ENCODE data around the gene KRTAP5-6. TPM values are rescaled to one million over a fixed set of nuclear protein-coding genes. Genes with fewer than 3 reads are reported as not detected.
"Not testable (repeated sequence)": the region's sequence is repeated elsewhere in the genome, so short reads cannot be mapped to it uniquely, and the experiment has no call there.

The KRTAP5-6 gene
- total and polyA plus RNA-seq, 3 experiments from 2014 or later = not detected

DNA sequence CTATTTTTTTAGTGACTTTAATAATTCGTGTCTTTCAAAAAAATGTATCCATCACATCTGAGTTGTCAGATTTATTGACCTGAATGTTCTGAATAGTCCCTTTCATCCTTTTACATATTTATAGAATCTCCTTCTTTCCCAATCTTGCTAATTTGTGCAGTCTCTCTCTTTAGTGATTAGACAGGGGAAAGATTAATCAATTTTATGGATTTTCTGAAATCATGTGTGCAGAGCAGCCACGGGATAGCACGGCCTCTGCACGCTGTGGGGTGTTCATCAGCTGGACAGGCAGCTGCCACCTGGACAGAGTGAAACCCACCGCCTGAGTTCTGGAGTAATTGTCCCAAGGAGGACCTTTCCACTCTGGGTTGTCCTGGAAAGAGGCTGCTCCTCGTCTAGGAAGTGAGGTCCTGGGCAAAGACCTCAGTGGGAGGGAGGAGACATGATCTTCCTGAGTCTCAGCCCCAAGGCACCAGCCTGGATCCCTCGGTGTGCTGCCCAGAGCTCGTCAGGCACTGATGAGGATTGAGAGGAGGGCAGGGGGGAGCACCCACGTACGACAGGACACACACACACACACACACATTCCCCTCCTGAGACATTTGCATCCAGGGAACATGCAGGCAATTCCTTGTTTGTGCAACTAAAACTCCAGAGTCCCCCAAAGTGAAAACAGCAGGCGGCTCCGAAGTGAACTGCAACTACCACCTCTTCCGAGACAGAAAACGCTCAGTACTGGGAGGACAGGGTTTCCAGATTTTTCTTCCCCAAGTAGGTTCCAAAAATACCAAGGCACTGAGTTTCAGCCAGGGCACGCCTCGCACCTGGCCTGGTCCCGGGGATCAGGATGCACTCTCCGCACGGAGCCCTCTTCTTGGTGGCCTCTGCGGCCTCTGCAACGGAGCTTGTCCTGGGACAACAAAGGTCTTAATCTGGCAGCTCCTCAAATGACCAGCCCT lies 22.5 kb upstream of the KRTAP5-6 start:
- no peak overlapping the region for H3K27ac ChIP-seq (ENCODE audit: low read depth, low read length)
- H3K27ac Mint-ChIP-seq = peak overlapping the region in 1 of 8 donors; percentile 30
- no peaks in the 10 kb centered on the region for H3K9me3 ChIP-seq (ENCODE audit: low read length)
- peaks cover 0 to 2% (median 0%) of the 10 kb centered on the region in 3 donors for H3K4me1 Mint-ChIP-seq
- H3K4me3 ChIP-seq (ENCODE audit: low read length) = no peak overlapping the region
- peaks cover 10 to 38% of the 10 kb centered on the region in 2 donors for H3K27me3 Mint-ChIP-seq
- no peak for DNase-seq
- no peak overlapping the region for H3K4me3 Mint-ChIP-seq
- no peaks in the 10 kb centered on the region for H3K36me3 ChIP-seq (ENCODE audit: insufficient read depth, low read length)
- no peaks in the 10 kb centered on the region for H3K9me3 Mint-ChIP-seq
- no peaks in the 10 kb centered on the region for H3K4me1 ChIP-seq (ENCODE audit: insufficient read depth, low read length)
- ChIA-PET POLR2A (no interaction called here), CTCF (interaction anchor here (1.0 to 1.6 kb wide), 2 partner anchors 18 to 22 kb away, joined by 3 read pairs; no protein-coding TSS in a partner anchor)
- H3K27me3 ChIP-seq (ENCODE audit: insufficient read depth, low read length, poor library complexity, severe bottlenecking) = peaks cover 6% of the 10 kb centered on the region
- no peaks in the 10 kb centered on the region for H3K36me3 Mint-ChIP-seq

- no peak overlapping the region for H3K4me3 ChIP-seq (ENCODE audit: low read length)
- H3K4me1 Mint-ChIP-seq = no peaks in the 10 kb centered on the region
- no peaks in the 10 kb centered on the region for H3K36me3 Mint-ChIP-seq
- H3K36me3 ChIP-seq (ENCODE audit: insufficient read depth, low read length) = no peaks in the 10 kb centered on the region
- H3K27me3 Mint-ChIP-seq = peaks cover 14 to 38% of the 10 kb centered on the region in 2 donors
- no peak overlapping the region for H3K4me3 Mint-ChIP-seq
- no peak overlapping the region for H3K27ac ChIP-seq (ENCODE audit: low read depth, low read length)
- H3K9me3 Mint-ChIP-seq = no peaks in the 10 kb centered on the region
- CTCF ChIA-PET = interaction anchor here (1.6 kb wide), 1 partner anchor 17 kb away, joined by 3 read pairs; no protein-coding TSS in a partner anchor
- no peak for DNase-seq
- H3K27ac Mint-ChIP-seq = peak overlapping the region in 1 of 8 donors; percentile 9
- no peaks in the 10 kb centered on the region for H3K9me3 ChIP-seq (ENCODE audit: low read length)
- POLR2A ChIA-PET = no interaction called here
- no peaks in the 10 kb centered on the region for H3K4me1 ChIP-seq (ENCODE audit: insufficient read depth, low read length)
- peaks cover 6% of the 10 kb centered on the region for H3K27me3 ChIP-seq (ENCODE audit: insufficient read depth, low read length, poor library complexity, severe bottlenecking)
These were observed 21.3 kb upstream of the KRTAP5-6 start for GRCh38 chr11:1675536-1676228.

GRCh38 chr11:1676229-1676740 lies 20.7 kb upstream of the KRTAP5-6 start:
- Mint-ChIP-seq H3K27ac (no peak overlapping the region), H3K4me3 (no peak overlapping the region), H3K36me3 (no peaks in the 10 kb centered on the region), H3K27me3 (peaks cover 14 to 38% of the 10 kb centered on the region in 2 donors), H3K9me3 (no peaks in the 10 kb centered on the region), H3K4me1 (no peaks in the 10 kb centered on the region)
- no peak for DNase-seq
- Histone ChIP-seq H3K27ac (ENCODE audit: low read depth, low read length) (no peak overlapping the region), H3K4me3 (ENCODE audit: low read length) (no peak overlapping the region), H3K27me3 (ENCODE audit: insufficient read depth, low read length, poor library complexity, severe bottlenecking) (peaks cover 6% of the 10 kb centered on the region), H3K36me3 (ENCODE audit: insufficient read depth, low read length) (no peaks in the 10 kb centered on the region), H3K9me3 (ENCODE audit: low read length) (no peaks in the 10 kb centered on the region), H3K4me1 (ENCODE audit: insufficient read depth, low read length) (no peaks in the 10 kb centered on the region)
- CTCF ChIA-PET = no interaction called here
- POLR2A ChIA-PET = no interaction called here

DNA sequence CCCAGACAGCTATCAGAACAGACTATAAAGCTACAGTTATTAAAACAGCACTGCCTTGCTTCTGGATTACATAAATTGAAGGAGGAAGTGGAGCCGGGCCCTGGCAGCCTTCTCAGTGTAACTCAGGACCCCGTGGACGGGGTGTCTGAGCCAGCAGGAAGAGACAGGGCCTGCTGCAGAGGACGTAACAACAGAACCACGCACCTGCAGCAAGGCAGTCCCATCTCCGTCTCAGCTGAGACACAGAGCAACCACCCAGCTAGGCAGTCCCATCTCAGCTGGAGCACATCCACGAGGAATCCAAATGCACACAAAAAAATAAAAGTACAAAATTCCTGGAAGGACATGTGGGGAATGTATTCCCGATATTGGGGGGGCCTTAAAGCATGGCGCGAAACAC lies 17.1 kb upstream of the KRTAP5-6 start:
- Mint-ChIP-seq H3K4me3 (no peak overlapping the region), H3K27ac (no peak overlapping the region), H3K4me1 (no peaks in the 10 kb centered on the region), H3K36me3 (no peaks in the 10 kb centered on the region), H3K9me3 (no peaks in the 10 kb centered on the region), H3K27me3 (peaks cover 14 to 37% of the 10 kb centered on the region in 2 donors)
- DNase-seq = peak in 1 of 5 donors; percentile 30
- no peak overlapping the region for H3K27ac ChIP-seq (ENCODE audit: low read depth, low read length)
- H3K27me3 ChIP-seq (ENCODE audit: insufficient read depth, low read length, poor library complexity, severe bottlenecking) = peaks cover 5% of the 10 kb centered on the region
- H3K36me3 ChIP-seq (ENCODE audit: insufficient read depth, low read length) = no peaks in the 10 kb centered on the region
- POLR2A ChIA-PET = no interaction called here
- H3K9me3 ChIP-seq (ENCODE audit: low read length) = no peaks in the 10 kb centered on the region
- CTCF ChIA-PET = interaction anchor here (1.7 to 6.2 kb wide), 3 partner anchors 13 to 153 kb away, joined by 4 to 43 read pairs (median 5); no protein-coding TSS in a partner anchor
- H3K4me3 ChIP-seq (ENCODE audit: low read length) = no peak overlapping the region
- H3K4me1 ChIP-seq (ENCODE audit: insufficient read depth, low read length) = no peaks in the 10 kb centered on the region

- DNase-seq = no peak
- H3K27me3 Mint-ChIP-seq = peaks cover 8 to 17% of the 10 kb centered on the region in 2 donors
- Histone ChIP-seq H3K36me3 (ENCODE audit: insufficient read depth, low read length) (no peaks in the 10 kb centered on the region), H3K4me1 (ENCODE audit: insufficient read depth, low read length) (no peaks in the 10 kb centered on the region), H3K27me3 (ENCODE audit: insufficient read depth, low read length, poor library complexity, severe bottlenecking) (no peaks in the 10 kb centered on the region), H3K27ac (ENCODE audit: low read depth, low read length) (no peak overlapping the region), H3K4me3 (ENCODE audit: low read length) (no peak overlapping the region), H3K9me3 (ENCODE audit: low read length) (no peaks in the 10 kb centered on the region)
- POLR2A ChIA-PET = no interaction called here
- no peak overlapping the region for H3K27ac Mint-ChIP-seq
- H3K4me3 Mint-ChIP-seq = no peak overlapping the region
- no peaks in the 10 kb centered on the region for H3K36me3 Mint-ChIP-seq
- H3K9me3 Mint-ChIP-seq = no peaks in the 10 kb centered on the region
- CTCF ChIA-PET = interaction anchor here (2.6 to 6.2 kb wide), 2 partner anchors 10 to 150 kb away, joined by 10 to 43 read pairs; no protein-coding TSS in a partner anchor
- no peaks in the 10 kb centered on the region for H3K4me1 Mint-ChIP-seq
These were observed 14.6 kb upstream of the KRTAP5-6 start for GRCh38 chr11:1682225-1682905.

DNA sequence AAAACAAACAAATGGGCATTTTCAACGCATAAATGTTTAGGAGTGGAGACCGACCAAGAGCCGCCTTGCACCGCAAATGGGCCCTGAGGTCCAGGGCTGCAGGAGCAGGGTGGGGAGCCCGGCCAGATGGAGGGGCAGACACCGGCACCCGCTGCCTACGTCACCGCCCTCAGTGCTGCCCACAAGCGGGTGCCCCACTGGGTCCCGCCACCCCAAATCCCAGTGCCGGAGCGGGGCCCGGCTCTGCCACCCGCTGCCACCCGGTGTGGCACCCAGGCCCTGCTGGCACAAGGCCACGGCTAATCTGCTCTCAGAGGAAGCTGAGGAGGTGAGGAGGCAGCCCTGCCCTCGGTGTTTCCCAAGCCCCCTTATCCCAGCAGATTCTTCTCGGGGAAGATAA lies 13.8 kb upstream of the KRTAP5-6 start:
- H3K27me3 ChIP-seq (ENCODE audit: insufficient read depth, low read length, poor library complexity, severe bottlenecking); H3K27ac ChIP-seq (ENCODE audit: low read depth, low read length); H3K4me1 ChIP-seq (ENCODE audit: insufficient read depth, low read length); H3K36me3 Mint-ChIP-seq; H3K36me3 ChIP-seq (ENCODE audit: insufficient read depth, low read length); DNase-seq; POLR2A ChIA-PET; H3K4me3 Mint-ChIP-seq; H3K9me3 Mint-ChIP-seq; H3K27ac Mint-ChIP-seq; H3K4me1 Mint-ChIP-seq; H3K4me3 ChIP-seq (ENCODE audit: low read length); H3K9me3 ChIP-seq (ENCODE audit: low read length): not testable (repeated sequence)
- H3K27me3 Mint-ChIP-seq = peaks cover 8 to 12% of the 10 kb centered on the region in 2 donors
- CTCF ChIA-PET = interaction anchor here (2.6 to 6.2 kb wide), 2 partner anchors 9 to 150 kb away, joined by 10 to 43 read pairs; no protein-coding TSS in a partner anchor

DNA sequence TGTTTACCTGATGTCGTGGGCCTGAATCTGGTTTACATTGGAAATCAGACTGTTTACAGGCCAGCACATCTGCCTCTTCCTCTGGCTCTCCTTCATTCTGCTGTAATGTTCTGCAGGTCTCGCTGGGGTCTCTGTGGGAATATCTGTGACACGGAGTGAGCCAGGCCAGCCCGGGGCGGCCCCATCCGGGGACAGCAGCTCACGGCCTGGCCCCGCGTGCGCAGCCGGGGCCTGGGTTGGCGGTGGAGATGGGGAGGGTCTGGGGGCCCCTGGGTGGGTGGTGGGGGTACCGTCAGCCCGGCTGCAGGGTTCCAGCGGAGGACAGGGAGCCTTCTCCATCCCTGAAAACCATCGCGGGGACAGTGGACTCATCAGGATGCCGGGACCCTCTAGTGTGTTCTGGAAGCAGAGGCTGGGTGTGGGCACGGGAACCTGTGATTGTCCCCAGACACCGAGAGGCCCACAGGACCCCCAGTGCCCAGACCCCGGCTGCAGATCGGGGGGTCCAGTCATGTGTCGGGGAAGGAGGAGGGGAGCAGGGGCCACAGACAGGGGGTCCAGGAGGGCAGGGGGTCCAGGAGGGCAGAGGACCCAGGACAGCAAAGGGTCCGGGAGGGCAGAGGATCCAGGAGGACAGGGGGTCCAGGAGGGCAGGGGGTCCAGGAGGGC lies 13.0 kb upstream of the KRTAP5-6 start:
- H3K4me1 Mint-ChIP-seq; POLR2A ChIA-PET; H3K9me3 ChIP-seq (ENCODE audit: low read length); H3K36me3 Mint-ChIP-seq; H3K27ac Mint-ChIP-seq; H3K4me3 Mint-ChIP-seq; DNase-seq; H3K27ac ChIP-seq (ENCODE audit: low read depth, low read length); CTCF ChIA-PET; H3K27me3 ChIP-seq (ENCODE audit: insufficient read depth, low read length, poor library complexity, severe bottlenecking); H3K9me3 Mint-ChIP-seq; H3K4me3 ChIP-seq (ENCODE audit: low read length); H3K36me3 ChIP-seq (ENCODE audit: insufficient read depth, low read length); H3K4me1 ChIP-seq (ENCODE audit: insufficient read depth, low read length): not testable (repeated sequence)
- peaks cover 9 to 11% of the 10 kb centered on the region in 2 donors for H3K27me3 Mint-ChIP-seq
